Gastrocnemius medialis (tissue), 4 donors: ENCODE measurements around the gene LYRM9.

Source experiments
- POLR2A ChIP-seq, 2 donors: fragments of 450-650 bp; IDR thresholded peaks; one replicate each; pipeline ENCODE4 v1.6.1; 2017; ENCODE audit warnings: antibody characterized with exemption in 2 of 2, mild to moderate bottlenecking in 2 of 2, moderate library complexity in 2 of 2
- TF ChIP-seq, protein P1 (sequence below), 5 experiments: fragments of 450-650 bp in 3 of 5; fragments of 200-600 bp in 2 of 5; sonication (generic) in 2 of 5; IDR thresholded peaks in 4 of 5; conservative IDR thresholded peaks in 1 of 5; 1 replicate in 4 of 5; 2 replicates in 1 of 5; pipeline ENCODE4 v1.5.1; 2016 to 2019; ENCODE audit warnings: antibody characterized with exemption in 5 of 5, mild to moderate bottlenecking in 3 of 5, moderate library complexity in 3 of 5

DNA sequence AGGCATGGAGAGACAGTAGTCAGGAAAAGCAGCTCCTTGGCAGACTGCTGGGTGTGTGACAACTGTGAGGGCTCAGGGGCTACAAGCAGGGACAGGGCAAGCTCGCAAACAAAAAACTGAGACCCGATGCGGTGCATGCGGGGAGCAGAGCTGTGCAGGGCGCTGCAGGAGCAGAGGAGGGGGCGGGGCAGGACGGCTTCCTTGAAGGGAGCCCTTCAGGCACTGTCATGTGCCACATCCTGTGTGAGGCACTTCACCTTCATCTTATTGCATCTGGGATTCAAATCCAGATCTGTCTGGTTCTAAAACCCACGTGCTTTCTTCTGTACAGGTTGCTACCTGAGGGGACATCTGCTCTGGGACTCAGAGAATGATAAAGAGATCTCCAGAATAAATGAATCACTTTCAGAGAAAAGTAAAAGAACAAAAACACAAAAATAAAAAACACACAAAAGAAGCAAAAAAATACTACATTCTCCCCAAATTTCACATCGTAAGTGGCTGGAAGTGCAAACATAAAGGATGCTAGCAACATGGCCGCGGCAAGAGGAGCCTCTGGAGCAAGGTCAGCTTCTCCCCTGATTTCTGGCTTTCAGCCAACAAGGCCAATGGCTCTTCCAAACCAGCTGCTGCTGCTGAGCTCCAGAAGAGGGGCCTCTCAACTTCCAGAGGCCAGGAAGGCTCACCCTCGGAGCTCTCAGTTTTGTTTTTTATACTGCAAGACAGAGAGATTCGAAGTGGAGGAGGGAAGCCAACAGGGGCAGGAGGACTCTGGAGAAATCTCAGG, 14.2 kb downstream of the LYRM9 start:
- TF ChIP-seq, protein P1, sequence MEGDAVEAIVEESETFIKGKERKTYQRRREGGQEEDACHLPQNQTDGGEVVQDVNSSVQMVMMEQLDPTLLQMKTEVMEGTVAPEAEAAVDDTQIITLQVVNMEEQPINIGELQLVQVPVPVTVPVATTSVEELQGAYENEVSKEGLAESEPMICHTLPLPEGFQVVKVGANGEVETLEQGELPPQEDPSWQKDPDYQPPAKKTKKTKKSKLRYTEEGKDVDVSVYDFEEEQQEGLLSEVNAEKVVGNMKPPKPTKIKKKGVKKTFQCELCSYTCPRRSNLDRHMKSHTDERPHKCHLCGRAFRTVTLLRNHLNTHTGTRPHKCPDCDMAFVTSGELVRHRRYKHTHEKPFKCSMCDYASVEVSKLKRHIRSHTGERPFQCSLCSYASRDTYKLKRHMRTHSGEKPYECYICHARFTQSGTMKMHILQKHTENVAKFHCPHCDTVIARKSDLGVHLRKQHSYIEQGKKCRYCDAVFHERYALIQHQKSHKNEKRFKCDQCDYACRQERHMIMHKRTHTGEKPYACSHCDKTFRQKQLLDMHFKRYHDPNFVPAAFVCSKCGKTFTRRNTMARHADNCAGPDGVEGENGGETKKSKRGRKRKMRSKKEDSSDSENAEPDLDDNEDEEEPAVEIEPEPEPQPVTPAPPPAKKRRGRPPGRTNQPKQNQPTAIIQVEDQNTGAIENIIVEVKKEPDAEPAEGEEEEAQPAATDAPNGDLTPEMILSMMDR (IDR thresholded peaks at IDR 0.05 in 4 of 5, conservative IDR thresholded peaks at IDR 0.05 in 1 of 5): no peak
- no peak for TF ChIP-seq POLR2A (IDR thresholded peaks at IDR 0.05)
